GM21529 (cell line): ENCODE results near the gene VPS26C.
"Not testable (repeated sequence)": the region's sequence is repeated elsewhere in the genome, so short reads cannot be mapped to it uniquely, and the experiment has no call there.

ENCODE experiments used
- ATAC-seq: cut with Tn5 transposase; IDR thresholded peaks from one replicate; pipeline ENCODE4 v1.9.1; 2021; ENCODE audit not compliant: unreplicated experiment

VPS26C gene

DNA sequence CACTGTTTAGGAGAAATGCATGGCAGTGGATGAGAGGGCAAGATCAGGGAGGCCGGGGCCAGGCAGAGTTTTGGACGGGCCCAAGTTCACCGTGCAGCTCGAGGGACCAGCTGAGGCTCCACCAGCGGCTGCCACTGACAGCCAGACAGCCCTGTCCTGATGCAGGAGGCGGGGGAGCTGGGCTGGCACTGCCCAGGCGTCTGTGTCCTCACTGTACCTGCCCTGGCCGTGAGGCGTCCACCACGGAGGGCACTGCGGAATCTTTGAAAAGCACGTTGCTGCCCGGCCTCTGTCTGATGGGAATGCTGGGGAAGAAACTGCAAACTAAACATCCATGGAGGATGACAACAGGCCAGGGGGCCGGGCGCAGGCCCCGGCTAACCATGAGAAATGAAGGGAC is 35.5 kb downstream of the VPS26C start:
- no peak for ATAC-seq

DNA sequence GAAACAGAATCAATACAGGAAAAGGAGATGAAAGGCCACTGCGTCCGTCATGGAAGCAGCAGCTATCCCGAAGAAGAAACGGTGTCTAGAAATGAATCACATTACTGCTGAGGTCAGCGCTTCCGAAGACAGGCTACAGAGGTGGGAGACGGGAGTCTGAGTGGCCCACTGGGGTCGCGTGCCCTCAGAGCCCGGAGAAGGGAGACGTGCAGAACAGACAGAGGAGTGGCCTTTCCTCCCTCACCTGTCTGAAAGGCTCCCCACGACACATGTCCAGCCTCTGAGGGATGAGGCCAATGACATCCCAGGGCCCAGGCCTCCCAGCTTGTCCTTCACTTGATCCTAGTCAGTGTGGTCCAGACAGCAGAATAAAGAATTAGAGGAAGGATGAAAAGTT is 35.9 kb downstream of the VPS26C start:
- no peak for ATAC-seq

DNA sequence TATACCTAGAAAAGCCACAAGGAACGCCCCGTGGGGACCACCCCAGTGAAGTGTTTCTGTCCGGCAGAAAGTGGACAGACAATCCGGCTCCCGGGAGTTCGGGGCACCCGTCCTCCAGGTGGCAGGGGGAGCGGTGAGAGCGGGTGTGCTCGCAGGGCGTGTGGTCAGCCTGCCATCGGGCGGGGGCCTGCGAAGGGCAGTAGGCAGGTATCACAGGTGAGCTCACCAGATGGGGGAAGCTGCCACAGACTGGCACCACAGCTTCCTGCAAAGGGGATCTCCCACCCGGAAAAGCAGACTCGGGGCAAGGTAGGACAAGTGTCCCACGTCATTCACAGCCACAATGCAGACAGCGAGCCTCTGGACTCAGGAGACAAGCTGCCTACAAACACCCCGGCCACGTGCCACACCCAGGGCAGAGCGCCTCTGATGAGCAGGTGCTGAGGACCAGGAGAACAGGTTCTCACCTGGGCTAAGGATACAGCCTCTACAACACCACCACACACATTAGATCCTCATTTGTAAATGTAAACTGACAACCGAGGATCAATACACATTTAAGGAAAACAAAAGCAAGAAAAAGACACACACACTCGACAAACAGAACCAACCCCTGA is 36.4 kb downstream of the VPS26C start:
- no peak for ATAC-seq

DNA sequence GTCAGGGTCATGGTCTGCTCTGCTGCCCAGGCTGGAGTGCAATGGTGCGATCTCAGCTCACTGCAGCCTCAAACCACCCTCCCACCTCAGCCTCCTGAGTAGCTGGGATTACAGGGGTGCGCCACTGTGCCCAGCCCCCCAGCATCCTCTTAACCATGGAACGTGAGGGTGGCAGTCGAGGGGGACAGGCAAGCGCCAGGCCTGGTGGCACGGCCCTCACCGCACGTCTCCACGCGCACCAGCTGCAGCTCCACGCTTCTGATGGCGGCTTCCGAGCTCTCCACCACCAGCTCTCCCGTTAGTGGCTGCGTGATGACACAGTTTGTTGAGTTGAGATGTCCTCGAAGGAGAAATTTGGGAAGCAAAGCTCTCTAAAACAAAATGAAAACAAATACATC is 39.1 kb downstream of the VPS26C start:
- ATAC-seq = no peak

DNA sequence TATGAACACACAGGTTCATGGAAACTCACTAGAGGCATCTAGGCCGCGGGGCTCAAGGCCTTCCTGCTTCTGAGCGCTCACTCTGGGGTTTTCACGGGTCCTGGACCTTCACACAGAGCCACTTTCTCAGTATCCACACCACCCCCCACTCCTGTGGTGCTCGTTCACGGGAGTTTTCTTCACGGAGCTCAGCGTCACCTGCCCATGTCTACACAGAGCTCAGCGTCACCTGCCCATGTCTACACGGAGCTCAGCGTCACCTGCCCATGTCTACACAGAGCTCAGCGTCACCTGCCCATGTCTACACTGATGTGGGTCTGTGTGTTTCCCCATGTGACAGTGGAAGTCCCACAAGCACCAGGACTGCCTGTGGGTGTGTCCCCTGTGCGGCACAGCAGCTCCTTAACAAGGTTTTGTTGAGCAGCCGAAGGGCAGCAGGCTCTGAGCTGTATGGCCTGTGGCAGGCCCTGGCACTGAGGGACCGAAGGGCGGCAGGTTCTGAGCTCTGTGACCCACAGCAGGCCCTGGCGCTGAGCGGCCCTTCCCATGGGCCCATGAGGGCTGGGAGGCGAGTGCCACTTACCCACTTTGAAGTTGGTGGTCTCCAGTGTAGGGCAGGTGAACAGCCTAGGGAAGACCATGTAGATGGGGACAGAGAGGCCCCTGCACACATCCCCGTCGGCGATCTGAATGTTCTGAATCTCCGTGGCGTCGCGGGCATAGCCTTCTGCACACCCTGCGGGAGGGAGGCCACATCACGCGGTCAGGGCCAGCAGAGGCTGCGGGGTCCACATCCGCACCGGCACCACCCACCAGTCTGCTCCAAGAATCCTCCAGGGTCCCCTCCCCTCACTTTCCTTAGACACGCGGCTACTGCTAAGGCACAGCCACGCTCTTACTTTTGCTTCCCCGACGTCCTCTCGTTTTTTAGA is 39.8 kb downstream of the VPS26C start:
- ATAC-seq = no peak

DNA sequence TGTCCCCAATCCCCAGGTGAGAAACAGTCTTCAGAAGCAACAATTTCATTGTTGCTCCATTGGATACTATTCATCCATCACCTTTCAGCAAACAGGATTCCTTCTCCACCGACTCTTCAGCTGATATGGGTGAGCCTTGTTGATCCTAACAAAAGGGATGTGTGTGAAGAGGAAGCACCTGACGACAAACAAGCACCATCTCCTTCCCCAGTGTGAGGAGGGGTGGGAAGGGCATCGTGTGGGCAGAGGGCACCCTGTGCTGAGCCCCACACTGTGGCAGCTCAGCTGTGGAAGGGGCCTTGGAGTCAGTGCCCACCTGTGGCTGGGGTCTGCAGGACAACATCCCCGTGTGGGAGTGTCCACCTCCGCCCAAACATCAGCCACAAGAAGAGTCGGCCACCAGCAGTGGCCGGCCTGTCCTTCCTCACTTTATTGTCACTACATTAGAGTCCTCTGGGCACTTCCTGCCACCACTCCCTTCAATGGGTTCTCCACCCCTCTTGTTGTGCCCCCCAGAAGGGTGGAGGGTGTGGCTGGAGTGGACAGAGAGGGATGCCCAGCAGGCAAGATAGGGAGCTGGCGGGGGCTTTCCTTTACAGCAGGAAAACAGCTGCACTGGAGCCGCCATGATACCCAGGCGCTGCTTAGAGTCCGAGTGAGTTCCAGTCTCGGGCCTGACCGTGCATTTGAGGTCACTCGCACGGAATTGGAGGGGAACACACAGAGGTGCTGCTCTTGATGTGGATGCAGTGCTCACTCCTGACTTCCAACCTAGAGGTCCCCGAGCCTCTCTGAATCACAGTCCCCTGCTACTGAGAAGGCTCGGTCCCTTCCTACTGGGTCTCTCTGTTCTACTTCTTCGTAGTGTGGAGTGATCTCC is 40.9 kb downstream of the VPS26C start:
- ATAC-seq = no peak

DNA sequence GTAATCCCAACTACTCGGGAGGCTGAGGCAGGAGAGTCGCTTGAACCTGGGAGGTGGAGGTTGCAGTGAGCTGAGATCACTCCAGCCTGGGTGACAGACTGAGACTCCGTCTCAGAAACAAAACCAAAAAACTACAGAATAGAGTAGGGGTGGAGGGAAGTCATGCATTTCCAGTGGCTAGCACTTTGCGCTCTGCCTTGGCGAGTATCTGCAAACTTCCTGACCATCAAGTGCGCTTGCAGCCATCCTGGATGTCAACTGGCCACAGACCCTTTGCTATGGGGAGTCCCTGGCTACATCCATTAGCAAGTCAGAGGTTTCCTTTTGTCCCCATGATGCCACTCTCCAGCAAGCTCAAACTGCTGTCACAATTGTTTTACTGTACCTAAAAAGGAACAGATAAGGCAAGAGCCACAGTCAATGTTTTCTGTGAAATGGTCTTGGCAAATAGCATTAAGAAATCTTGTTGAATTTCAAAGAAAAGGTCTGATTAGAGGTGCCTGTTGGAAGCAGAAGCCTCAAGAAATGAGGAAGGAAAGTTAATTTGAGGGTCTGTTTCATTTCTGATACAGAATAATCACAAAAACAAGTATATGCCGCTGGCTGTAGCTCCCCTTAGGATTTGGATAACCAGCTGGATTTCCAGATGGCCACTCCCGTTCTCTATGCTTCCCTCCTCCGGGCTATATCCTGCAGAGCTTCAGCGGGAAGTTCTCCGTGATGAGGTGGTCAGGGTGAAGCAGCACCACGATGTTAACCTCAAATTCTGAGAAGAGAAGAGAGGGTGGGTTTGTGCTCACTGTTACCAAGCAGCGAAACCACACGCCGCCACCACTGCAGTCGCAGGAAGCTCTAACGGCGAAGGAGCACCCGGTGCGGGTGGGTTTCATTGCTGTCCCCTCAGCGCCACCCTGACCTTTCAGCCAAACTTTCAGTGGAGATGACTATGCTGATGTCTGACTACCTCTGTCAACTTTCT is 42.0 kb downstream of the VPS26C start:
- ATAC-seq = no peak

DNA sequence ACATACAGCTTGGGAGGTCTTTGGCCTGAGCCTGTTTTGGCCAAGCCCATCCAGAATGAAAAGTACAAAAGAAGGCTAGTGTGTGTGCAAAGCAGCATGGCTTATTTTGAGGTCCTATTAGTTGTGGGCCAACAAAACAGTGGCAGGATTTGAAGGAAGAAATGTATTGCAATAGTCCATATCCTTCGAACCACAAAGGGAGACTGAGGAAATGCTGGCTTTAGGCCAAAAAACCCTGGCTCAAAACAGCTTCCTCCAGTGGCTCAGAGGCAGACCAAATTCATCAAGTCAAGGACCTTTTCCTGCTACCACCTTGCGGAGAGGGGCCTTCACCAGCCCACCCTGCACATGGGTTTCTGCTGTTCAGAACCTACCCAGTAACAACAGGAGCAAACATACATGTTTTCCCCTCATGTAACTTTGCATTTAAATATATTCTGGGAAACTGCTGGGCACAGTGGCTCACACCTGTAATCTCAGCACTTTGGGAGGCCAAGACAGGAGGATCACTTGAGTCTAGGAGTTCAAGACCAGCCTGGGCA is 43.3 kb downstream of the VPS26C start:
- no peak for ATAC-seq

DNA sequence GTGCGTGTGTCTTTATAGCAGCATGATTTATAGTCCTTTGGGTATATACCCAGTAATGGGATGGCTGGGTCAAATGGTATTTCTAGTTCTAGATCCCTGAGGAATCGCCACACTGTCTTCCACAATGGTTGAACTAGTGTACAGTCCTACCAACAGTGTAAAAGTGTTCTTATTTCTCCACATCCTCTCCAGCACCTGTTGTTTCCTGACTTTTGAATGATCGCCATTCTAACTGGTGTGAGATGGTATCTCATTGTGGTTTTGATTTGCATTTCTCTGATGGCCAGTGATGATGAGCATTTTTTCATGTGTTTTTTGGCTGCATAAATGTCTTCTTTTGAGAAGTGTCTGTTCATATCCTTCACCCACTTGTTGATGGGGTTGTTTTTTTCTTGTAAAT is 44.9 kb downstream of the VPS26C start:
- ATAC-seq = not testable (repeated sequence)

DNA sequence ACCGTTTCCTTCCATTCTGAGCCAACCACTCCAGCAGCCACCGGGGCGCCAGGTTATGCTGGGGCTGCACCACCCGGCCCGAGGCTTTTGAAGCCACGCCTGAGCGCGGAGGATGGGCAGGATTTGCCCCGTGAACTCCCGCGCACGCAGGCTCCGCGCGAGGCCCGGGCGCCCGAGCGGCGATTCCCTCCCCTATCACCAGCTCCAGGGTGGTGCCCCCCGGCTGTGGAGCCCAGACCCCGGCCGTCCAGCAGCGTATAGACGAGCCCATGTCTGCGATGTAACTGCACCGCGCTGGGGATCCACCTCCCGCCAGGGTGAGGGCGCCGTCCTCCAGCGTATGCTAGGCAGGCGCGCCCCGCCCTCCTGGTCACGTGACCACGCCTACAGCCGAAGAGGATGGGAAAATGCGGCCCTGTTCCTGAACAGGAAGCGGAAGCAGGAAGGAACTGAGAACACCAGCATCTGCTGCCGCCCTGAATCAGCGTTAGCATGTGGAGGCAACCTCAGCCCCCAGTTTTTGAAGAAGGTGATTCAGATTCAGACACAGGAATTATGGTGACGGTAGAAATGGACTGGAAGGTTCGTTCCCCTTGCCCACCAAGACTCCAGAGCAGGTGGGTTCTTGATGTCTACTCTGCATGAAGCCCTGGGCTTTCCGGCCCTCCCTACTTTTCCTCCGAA is 46.0 kb downstream of the VPS26C start:
- peak; percentile 88 for ATAC-seq

DNA sequence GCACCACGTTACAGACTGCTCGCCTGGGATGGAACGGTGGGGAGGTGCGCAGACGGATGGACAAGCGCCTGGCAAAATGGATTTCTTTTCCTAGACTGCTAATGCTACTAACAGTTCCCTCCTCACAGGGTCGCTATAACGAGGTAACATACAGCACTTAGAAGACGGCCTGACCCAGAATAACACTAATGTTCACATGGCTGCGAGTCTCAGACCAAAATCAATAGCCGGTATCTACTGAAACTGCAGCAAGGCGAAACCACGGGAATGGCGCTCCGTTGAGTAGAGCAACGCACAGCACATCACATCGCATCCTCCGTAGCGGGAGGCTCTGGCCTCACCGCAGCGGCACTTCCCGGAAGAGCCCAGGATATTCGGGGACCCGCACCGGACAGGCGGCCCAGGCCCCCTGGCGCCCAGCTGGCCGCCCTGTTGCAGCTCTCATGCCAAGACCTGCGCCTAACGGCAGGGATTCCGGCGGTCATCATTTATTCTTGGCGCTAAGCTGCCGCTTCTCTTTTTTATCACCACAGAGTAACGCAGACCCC is 46.6 kb downstream of the VPS26C start:
- ATAC-seq = peak; percentile 30

DNA sequence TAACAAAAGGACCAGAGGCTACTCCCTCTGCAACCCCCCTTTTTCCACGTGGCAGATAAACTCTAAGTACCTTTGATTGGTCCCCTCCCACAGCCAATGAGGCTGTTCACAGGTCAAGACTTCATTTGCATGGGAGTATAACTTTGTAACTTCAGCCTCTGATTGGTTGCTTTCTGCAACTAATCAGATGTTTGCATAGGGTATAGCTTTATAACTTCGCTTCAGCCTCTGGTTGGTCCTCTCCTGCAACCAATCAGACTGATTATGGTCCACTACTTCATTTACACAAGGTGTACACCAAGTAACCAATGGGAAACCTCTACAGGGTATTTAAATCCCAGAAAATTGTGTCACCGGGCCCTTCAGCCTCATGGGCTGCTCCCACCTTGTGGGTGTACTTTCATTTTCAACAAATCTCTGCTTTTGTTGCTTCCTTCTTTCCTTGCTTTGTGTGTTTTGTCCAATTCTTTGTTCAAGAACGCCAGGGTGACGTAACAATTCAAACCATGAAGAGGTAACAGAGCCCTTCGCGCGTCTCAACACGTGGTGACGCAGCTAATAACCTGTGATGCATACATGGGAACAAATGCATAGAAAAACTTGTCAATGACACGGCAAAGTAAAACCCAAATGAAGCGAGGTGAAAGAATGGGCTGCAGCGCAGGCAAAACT is 47.2 kb downstream of the VPS26C start:
- no peak for ATAC-seq

DNA sequence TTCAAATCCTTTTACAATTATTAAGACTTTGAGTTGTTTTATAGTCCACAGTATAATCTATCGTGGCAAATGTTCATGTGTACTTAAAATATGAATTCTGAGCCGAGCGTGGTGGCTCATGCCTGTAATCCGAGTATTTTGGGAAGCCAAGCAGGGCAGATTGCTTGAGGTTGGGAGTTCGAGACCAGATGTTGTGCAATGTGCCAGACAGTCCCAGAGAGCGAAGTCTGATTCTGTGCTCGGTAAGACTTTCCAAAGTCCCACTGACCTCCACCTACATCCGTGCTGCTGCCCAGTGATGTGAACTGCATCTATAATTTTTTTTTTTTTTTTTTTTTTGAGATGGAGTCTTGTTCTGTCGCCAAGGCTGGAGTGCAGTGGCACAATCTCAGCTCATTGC is 52.2 kb downstream of the VPS26C start:
- no peak for ATAC-seq

DNA sequence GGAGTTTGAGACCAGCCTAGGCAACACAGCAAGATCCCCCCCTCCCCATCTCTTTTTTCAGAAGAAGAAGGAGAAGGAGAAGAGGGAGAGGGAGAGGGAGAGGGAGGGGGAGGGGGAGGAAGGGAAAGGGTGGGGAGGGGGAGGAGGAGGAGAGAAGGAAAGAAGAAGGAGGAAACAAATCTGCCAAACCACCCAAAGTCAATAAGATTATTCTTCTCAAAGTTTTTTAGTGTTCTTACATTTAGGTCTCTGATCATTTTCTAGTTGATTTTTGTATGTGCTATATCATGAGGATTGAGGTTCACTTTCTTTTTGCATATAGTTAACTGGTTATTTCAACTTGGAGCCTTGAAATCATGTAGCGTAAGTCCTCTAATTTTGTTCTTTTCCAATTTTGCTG is 56.3 kb downstream of the VPS26C start:
- no peak for ATAC-seq

DNA sequence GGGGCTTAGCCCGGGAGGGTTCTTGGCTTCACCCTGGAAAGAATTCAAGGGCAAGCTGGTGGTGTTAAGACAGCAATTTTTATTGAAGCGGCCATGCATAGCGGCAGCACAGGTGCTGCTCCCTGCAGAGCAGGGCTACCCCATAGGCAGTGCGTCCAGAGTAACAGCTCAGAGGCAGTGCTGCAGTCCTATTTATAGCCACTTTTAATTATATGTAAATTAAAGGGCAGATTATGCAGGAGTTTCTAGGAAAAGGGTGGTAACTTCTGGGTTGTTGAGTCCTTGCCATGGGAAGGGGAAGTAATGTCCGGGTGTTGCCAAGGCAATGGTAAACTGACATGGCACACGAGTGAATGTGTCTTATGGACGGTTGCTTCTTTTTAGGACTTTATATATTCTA is 57.0 kb downstream of the VPS26C start:
- ATAC-seq = no peak

DNA sequence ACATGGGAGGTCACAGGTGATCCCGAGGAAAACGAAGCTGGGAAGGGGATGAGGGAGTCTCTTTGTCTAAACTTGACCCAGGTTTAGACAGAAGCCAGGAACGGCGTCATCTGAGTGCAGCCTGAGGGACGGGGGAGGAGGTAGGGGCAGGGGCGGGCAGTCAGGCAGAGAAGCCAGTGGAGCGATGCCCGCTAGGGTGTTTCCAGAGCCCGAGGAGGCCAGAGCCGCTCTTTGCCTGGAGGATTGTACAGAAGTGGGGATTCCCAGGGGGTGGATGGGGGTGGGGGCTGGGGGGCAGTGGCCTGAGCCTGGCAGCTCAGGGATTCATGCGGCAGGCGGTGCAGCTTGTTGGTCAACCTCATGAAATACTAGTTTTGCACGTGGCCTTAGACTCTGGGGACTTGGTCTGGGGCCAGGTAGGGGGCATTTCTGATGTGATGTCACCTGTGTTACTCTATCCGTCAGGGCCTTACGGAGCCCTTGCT is 58.4 kb downstream of the VPS26C start:
- peak; percentile 37 for ATAC-seq

DNA sequence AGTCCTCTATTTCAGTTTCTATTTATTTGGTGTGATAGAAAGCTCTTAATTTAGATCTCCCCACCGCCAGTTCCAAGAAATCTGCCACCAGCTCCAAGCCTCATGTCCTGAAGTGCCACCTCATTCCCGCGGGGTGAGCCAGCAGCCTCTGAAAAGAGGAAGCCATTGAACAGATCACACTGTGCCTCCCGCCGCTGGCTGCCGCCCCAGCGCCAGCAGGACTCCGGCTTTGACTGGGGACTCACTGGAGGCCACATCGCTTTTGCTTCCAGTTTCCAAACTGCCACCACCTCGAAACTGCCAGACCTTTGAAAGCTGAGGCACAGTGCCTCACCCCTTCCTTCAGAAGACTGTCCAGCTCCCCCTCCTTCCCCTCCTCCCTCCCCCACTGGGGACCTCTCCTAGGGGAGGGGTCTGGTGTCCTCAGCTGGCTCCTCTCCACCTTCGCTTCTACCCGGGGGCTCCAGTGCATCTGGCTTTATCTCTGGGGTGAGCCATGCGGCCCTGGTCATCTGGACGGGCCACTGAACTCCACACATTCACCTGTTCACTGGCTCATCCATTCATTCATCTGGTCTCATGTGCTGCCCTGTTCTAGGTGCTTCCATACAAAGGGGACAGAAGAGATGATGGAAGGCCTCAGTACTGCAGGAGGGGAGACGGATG is 58.9 kb downstream of the VPS26C start:
- peak; percentile 54 for ATAC-seq

DNA sequence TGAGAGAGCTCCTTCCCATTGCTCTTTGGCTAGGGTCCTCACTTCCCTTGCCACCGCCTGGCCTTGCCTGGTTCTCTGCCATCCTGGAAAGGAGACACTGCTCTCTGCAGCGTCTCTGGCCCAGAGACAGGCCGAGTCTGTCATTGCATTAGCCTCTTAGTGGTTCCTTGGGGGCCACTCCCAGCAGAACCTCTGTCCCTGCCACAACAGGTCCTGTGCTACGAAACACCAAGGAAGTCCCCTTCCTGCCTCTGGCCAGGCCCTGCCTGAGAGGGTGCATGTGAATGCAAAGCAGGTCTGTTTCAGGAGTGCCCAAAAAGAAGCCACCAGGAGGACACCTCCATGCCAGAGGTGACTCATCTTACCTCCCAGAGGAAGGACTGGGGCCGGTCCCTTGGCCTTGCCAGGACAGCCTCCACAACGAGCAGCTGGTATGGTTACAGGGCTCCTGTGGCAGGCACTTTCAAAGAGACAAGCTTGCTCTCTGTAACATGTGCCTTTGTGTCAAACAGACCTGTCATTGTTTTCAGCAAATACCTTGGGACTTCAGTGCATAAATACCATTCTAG is 59.6 kb downstream of the VPS26C start:
- peak; percentile 60 for ATAC-seq
